ENCODE measurements around the gene PAQR8. TPM values are rescaled to one million over a fixed set of nuclear protein-coding genes. Genes with fewer than 3 reads are reported as not detected.

The PAQR8 gene
- total and polyA plus RNA-seq, 2 of the 4 experiments (the other 2 are of a cell fraction) = 1.4 to 1.6 TPM

DNA sequence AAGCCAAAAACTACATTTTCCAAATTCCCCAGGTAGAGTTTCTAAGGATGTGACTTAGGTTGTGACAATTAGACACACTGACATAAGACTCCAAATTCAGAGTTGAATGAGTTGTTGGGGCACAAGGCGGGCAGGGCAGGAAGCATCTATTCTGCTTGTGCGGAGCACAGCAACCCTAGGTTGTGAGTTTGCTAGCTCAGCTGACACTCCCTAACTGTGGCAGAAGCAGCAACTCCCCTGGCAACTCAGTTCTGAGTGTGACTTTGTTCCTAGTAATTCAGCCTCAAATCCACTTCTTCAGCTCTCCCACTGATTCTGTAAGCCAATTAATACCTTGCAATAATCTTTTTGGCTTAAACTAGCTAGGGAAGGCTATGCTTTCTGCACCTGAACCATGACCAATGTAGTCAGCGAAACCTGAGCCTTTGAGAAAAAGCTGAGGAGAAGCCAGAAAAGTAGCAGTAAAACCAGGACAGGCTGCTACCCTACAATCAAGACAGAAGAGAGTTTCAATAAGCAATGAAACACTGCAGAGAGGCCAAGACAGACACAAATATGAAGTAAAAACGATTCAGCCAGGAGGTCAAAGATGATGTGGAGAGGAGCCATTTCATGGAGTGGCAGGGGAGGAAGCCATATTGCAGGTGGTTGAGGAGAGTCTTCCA lies 30.0 kb upstream of the PAQR8 start:
- intact Hi-C loops (cut with micrococcal nuclease) (no loop called here), dilution Hi-C loops (cut with HindIII; ENCODE audit: low sequenced_read_pairs, unreplicated experiment) (no loop called here), in situ Hi-C loops (cut with MboI; ENCODE audit: low sequenced_read_pairs) (no loop called here)
- ATAC-seq (ENCODE audit: low read depth) (no peak), DNase-seq (no peak)
- no peak overlapping the region for H3K27ac ChIP-seq (ENCODE audit: insufficient read depth, low read length)
- no peak overlapping the region for H2AFZ ChIP-seq (replicated peaks; ENCODE audit: low read length, poor library complexity)
- no peak overlapping the region for H3K18ac ChIP-seq (ENCODE audit: low read depth, low read length)
- ChIA-PET POLR2A (ENCODE audit: unreplicated experiment) (no interaction called here), CTCF (no interaction called here)
- no peak overlapping the region for H3K4me2 ChIP-seq (ENCODE audit: low read depth, low read length)
- H3K9me3 ChIP-seq (ENCODE audit: control insufficient read depth, insufficient read depth, low read length) = no peaks in the 10 kb centered on the region
- no peaks in the 10 kb centered on the region for H3K4me1 ChIP-seq (ENCODE audit: control insufficient read depth, insufficient read depth, low read length)
- H3K14ac ChIP-seq (replicated peaks; ENCODE audit: low read depth, low read length) = no peak overlapping the region
- H4K5ac ChIP-seq (ENCODE audit: low read depth, low read length) = no peak overlapping the region
- BruUV-seq (replicated peaks) = no TSS peak
- H3K9me1 ChIP-seq (ENCODE audit: insufficient read depth, low read length) = peaks cover 3% of the 10 kb centered on the region; the same call in 1 of the 2 replicates
- no peak overlapping the region for H2AK9ac ChIP-seq (replicated peaks; ENCODE audit: low read depth, low read length, poor library complexity)
- H3K56ac ChIP-seq (ENCODE audit: extremely low read depth, insufficient read depth, low read length) = no peak overlapping the region
- no peak overlapping the region for H4K8ac ChIP-seq (ENCODE audit: low read depth in 2 of 2, low read length in 2 of 2)
- H2BK20ac ChIP-seq (ENCODE audit: low read depth, low read length) = no peak overlapping the region
- no peaks in the 10 kb centered on the region for H3K36me3 ChIP-seq (ENCODE audit: control insufficient read depth, insufficient read depth, low read length)
- H3K27me3 ChIP-seq (ENCODE audit: control insufficient read depth, insufficient read depth, low read length) = peaks cover 9% of the 10 kb centered on the region
- no peaks in the 10 kb centered on the region for H3K79me1 ChIP-seq (ENCODE audit: low read depth in 1 of 2, low read length in 2 of 2)
- 67% methylated on average over 1 of the region's 4 CpGs; no CpG with 5 or more reads in 1 of the 2 experiments for WGBS, 2 experiments (ENCODE audit: extremely low coverage in 2 of 2, insufficient read length in 1 of 2)
- no peaks in the 10 kb centered on the region for H4K20me1 ChIP-seq (ENCODE audit: insufficient read depth, low read length)
- H2BK120ac ChIP-seq (ENCODE audit: low read depth, low read length) = no peak overlapping the region
- H2BK15ac ChIP-seq (ENCODE audit: low read depth, low read length) = no peak overlapping the region
- no peak overlapping the region for H3K9ac ChIP-seq (ENCODE audit: low read depth, low read length)
- H3K4ac ChIP-seq (ENCODE audit: low read depth, low read length) = no peak overlapping the region
- H3K23ac ChIP-seq (ENCODE audit: low read depth, low read length) = no peak overlapping the region
- H3K4me3 ChIP-seq (ENCODE audit: insufficient read depth, low read depth, low read length) = no peak overlapping the region
- TF ChIP-seq FOS (IDR thresholded peaks at IDR 0.05; ENCODE audit: low read depth, low read length) = no peak
- TF ChIP-seq, protein P1, sequence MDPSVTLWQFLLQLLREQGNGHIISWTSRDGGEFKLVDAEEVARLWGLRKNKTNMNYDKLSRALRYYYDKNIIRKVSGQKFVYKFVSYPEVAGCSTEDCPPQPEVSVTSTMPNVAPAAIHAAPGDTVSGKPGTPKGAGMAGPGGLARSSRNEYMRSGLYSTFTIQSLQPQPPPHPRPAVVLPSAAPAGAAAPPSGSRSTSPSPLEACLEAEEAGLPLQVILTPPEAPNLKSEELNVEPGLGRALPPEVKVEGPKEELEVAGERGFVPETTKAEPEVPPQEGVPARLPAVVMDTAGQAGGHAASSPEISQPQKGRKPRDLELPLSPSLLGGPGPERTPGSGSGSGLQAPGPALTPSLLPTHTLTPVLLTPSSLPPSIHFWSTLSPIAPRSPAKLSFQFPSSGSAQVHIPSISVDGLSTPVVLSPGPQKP (IDR thresholded peaks at IDR 0.05; ENCODE audit: borderline replicate concordance, low read depth, low read length) = no peak
- no peak for TF ChIP-seq BHLHE40 (IDR thresholded peaks at IDR 0.05; ENCODE audit: low read depth, low read length)
- TF ChIP-seq RFX5 (IDR thresholded peaks at IDR 0.05; ENCODE audit: low read depth, low read length) = no peak
- TF ChIP-seq CHD1 (IDR thresholded peaks at IDR 0.05; ENCODE audit: low read depth, low read length) = no peak
- no peak for TF ChIP-seq MAZ (IDR thresholded peaks at IDR 0.05; ENCODE audit: borderline replicate concordance, low read depth, low read length)
- TF ChIP-seq MXI1 (IDR thresholded peaks at IDR 0.05; ENCODE audit: borderline replicate concordance, low read depth, low read length) = no peak
- TF ChIP-seq, protein P2, sequence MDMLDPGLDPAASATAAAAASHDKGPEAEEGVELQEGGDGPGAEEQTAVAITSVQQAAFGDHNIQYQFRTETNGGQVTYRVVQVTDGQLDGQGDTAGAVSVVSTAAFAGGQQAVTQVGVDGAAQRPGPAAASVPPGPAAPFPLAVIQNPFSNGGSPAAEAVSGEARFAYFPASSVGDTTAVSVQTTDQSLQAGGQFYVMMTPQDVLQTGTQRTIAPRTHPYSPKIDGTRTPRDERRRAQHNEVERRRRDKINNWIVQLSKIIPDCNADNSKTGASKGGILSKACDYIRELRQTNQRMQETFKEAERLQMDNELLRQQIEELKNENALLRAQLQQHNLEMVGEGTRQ (IDR thresholded peaks at IDR 0.05; ENCODE audit: low read depth, low read length) = no peak
- no peak for TF ChIP-seq NFE2L2 (IDR thresholded peaks at IDR 0.05; ENCODE audit: low read depth, low read length)
- TF ChIP-seq CEBPB (IDR thresholded peaks at IDR 0.05; ENCODE audit: low read depth, low read length) = no peak
- no peak for TF ChIP-seq POLR2A (IDR thresholded peaks at IDR 0.05; ENCODE audit: low read depth, low read length)
- no peak for TF ChIP-seq RAD21 (IDR thresholded peaks at IDR 0.05; ENCODE audit: low read length)
- no peak for TF ChIP-seq SMC3 (IDR thresholded peaks at IDR 0.05; ENCODE audit: low read depth, low read length)
- TF ChIP-seq CTCF (conservative IDR thresholded peaks at IDR 0.05; ENCODE audit: low read depth, low read length) = no peak
- no peak for TF ChIP-seq MAFK (IDR thresholded peaks at IDR 0.05; ENCODE audit: low read depth, low read length)
- TF ChIP-seq RCOR1 (IDR thresholded peaks at IDR 0.05; ENCODE audit: insufficient replicate concordance, low read length) = no peak
- H4K91ac ChIP-seq (ENCODE audit: insufficient read depth, low read depth, low read length) = no peak overlapping the region
- H2BK5ac ChIP-seq (ENCODE audit: low read depth, low read length, poor library complexity, severe bottlenecking) = no peak overlapping the region
- no peak overlapping the region for H2AK5ac ChIP-seq (ENCODE audit: low read depth, low read length)
